NT2/D1 (cell line): ENCODE data around the gene ZDHHC3.

Experiments used
- SUZ12 ChIP-seq: IDR thresholded peaks from 2 replicates; pipeline ENCODE4 v1.6.1; 2011; ENCODE audit not compliant: insufficient read length, insufficient read depth; ENCODE audit errors: extremely low read depth
- YY1 ChIP-seq: IDR thresholded peaks from 2 replicates; pipeline ENCODE4 v1.6.1; 2011; ENCODE audit not compliant: insufficient read length, insufficient read depth
- ZNF274 ChIP-seq: IDR thresholded peaks from 2 replicates; pipeline ENCODE4 v1.6.1; 2011; ENCODE audit warnings: mild to moderate bottlenecking, low read depth, low read length

- no peak for TF ChIP-seq SUZ12
- no peak for TF ChIP-seq ZNF274
- TF ChIP-seq YY1 = no peak
Measured at GRCh38 chr3:44894485-44894884, 81.5 kb downstream of the ZDHHC3 start.
